OCI-LY3 (cell line): Measurements from ENCODE around the gene ADCY9.

Experiments used
- H2AFZ ChIP-seq: fragments of 200-600, 300-600 bp; shearing (Covaris generic); 2 replicates; pipeline ENCODE4 v1.6.0; 2014; ENCODE audit warnings: antibody characterized with exemption, low read depth, low read length
- H3K27ac ChIP-seq: fragments of 200-600, 300-600 bp; sonication (generic); 2 replicates; pipeline ENCODE4 v1.5.1; 2014; ENCODE audit warnings: mild to moderate bottlenecking, low read length, moderate library complexity, mixed read lengths
- H3K27me3 ChIP-seq: fragments of 200-600, 300-600 bp; sonication (generic); 2 replicates; pipeline ENCODE4 v1.6.1; 2014; ENCODE audit warnings: low read depth, low read length, mixed read lengths
- H3K36me3 ChIP-seq: fragments of 200-600, 300-600 bp; sonication (generic); replicated peaks from 2 replicates; pipeline ENCODE3; 2014; ENCODE audit warnings: low read depth, low read length, mixed read lengths
- H3K4me1 ChIP-seq: fragments of 300-600, 200-600 bp; sonication (generic); 2 replicates; pipeline ENCODE4 v1.6.1; 2014; ENCODE audit warnings: low read length, mixed read lengths
- H3K4me2 ChIP-seq: fragments of 200-600, 300-600 bp; sonication (generic); 2 replicates; pipeline ENCODE4 v1.6.1; 2014; ENCODE audit warnings: low read length, mixed read lengths
- H3K4me3 ChIP-seq: fragments of 300-600, 200-600 bp; sonication (generic); 2 replicates; pipeline ENCODE4 v1.5.1; 2014; ENCODE audit warnings: antibody characterized with exemption, mild to moderate bottlenecking, low read length, moderate library complexity
- H3K79me2 ChIP-seq: fragments of 300-600, 200-600 bp; shearing (Covaris generic); 2 replicates; pipeline ENCODE4 v1.6.1; 2014; ENCODE audit warnings: mild to moderate bottlenecking, low read length, mixed read lengths
- H3K9ac ChIP-seq: fragments of 300-600, 200-600 bp; shearing (Covaris generic); 2 replicates; pipeline ENCODE4 v1.6.0; 2014; ENCODE audit warnings: mild to moderate bottlenecking, low read length, moderate library complexity
- H3K9me3 ChIP-seq: fragments of 200-600, 300-600 bp; shearing (Covaris generic); 2 replicates; pipeline ENCODE4 v1.6.1; 2014; ENCODE audit warnings: low read length, mixed read lengths; ENCODE audit not compliant: insufficient read depth
- H4K20me1 ChIP-seq: fragments of 200-600, 300-600 bp; sonication (generic); 2 replicates; pipeline ENCODE4 v1.6.1; 2016; ENCODE audit warnings: low read length, mixed read lengths; ENCODE audit not compliant: insufficient read depth
- CTCF ChIP-seq: fragments of 200-600, 300-600 bp; sonication (generic); IDR thresholded peaks from 2 replicates; pipeline ENCODE4 v1.5.1; 2014; ENCODE audit warnings: antibody characterized with exemption, low read length, low read depth
- EZH2phosphoT487 ChIP-seq: fragments of 200-600 bp; shearing (Covaris generic); IDR thresholded peaks from 2 replicates; pipeline ENCODE4 v1.6.1; 2018; ENCODE audit warnings: antibody characterized with exemption, mixed run types, low read depth

ADCY9 gene

GRCh38 chr16:4093495-4094126 is 22.6 kb downstream of the ADCY9 start:
- Histone ChIP-seq H3K36me3 (no peaks in the 10 kb centered on the region), H3K27me3 (peaks cover 24% of the 10 kb centered on the region), H2AFZ (no peak overlapping the region), H3K9ac (no peak overlapping the region), H3K4me2 (no peak overlapping the region), H3K4me3 (no peak overlapping the region), H4K20me1 (no peaks in the 10 kb centered on the region), H3K79me2 (no peaks in the 10 kb centered on the region), H3K4me1 (no peaks in the 10 kb centered on the region), H3K9me3 (no peaks in the 10 kb centered on the region), H3K27ac (no peak overlapping the region)
- TF ChIP-seq EZH2phosphoT487 (no peak), CTCF (no peak)

DNA sequence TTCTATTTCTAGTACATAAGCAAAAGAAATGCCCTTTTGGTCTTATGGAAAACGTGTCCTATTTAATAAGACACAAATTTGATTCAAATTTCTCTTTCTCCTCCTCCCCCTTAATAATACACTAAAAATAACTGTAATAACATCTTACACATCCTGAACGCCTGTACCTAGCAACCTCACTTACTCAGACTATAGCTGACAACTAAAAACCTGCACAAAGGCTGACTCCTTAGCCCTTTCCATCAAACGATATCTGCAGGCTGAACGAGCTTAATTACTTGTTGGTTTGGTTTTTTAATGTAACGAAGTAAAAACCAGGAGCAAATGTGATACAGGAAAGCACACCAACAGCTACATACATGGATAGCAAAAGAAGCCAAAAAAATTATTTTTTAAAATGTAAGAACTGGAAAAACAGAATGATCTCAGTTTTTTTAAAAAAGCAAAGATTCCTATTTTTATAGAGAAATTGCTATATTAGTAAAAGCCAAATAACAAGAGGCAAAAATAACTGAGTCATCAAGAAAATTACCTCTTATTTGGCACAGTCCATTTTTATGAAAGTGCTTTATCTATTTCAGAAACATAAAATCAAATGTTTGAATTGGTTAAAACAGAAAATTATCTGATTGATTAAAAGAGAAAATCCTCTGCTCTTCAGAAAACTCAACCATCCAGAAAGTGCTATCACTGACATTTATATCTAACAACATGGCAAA is 23.5 kb downstream of the ADCY9 start:
- Histone ChIP-seq H3K36me3 (no peaks in the 10 kb centered on the region), H3K4me3 (no peak overlapping the region), H3K27ac (no peak overlapping the region), H3K4me1 (no peaks in the 10 kb centered on the region), H2AFZ (no peak overlapping the region), H3K27me3 (peaks cover 33% of the 10 kb centered on the region), H3K79me2 (no peaks in the 10 kb centered on the region), H3K9ac (no peak overlapping the region), H4K20me1 (no peaks in the 10 kb centered on the region), H3K4me2 (no peak overlapping the region), H3K9me3 (no peaks in the 10 kb centered on the region)
- TF ChIP-seq EZH2phosphoT487, result no peak
- no peak for TF ChIP-seq CTCF

GRCh38 chr16:4091240-4092012 is 24.8 kb downstream of the ADCY9 start:
- no peak overlapping the region for H3K4me3 ChIP-seq
- no peaks in the 10 kb centered on the region for H4K20me1 ChIP-seq
- no peak overlapping the region for H3K4me2 ChIP-seq
- H2AFZ ChIP-seq, result no peak overlapping the region
- H3K4me1 ChIP-seq, result no peaks in the 10 kb centered on the region
- TF ChIP-seq CTCF, result no peak
- no peak for TF ChIP-seq EZH2phosphoT487
- no peaks in the 10 kb centered on the region for H3K36me3 ChIP-seq
- H3K9me3 ChIP-seq, result no peaks in the 10 kb centered on the region
- peaks cover 29% of the 10 kb centered on the region for H3K27me3 ChIP-seq
- H3K9ac ChIP-seq, result no peak overlapping the region
- H3K27ac ChIP-seq, result no peak overlapping the region
- no peaks in the 10 kb centered on the region for H3K79me2 ChIP-seq

- no peaks in the 10 kb centered on the region for H3K9me3 ChIP-seq
- peaks cover 24% of the 10 kb centered on the region for H3K27me3 ChIP-seq
- no peak overlapping the region for H3K9ac ChIP-seq
- TF ChIP-seq EZH2phosphoT487 (no peak), CTCF (no peak)
- H3K36me3 ChIP-seq, result no peaks in the 10 kb centered on the region
- no peak overlapping the region for H2AFZ ChIP-seq
- H3K4me1 ChIP-seq, result no peaks in the 10 kb centered on the region
- H4K20me1 ChIP-seq, result no peaks in the 10 kb centered on the region
- no peak overlapping the region for H3K27ac ChIP-seq
- no peak overlapping the region for H3K4me3 ChIP-seq
- H3K79me2 ChIP-seq, result no peaks in the 10 kb centered on the region
- no peak overlapping the region for H3K4me2 ChIP-seq
Observed at GRCh38 chr16:4090351-4090851, 25.8 kb downstream of the ADCY9 start.
